Mammary epithelial cell (primary cell): ENCODE results near the gene CCDC39.

ENCODE experiments used
- CTCF ChIP-seq, 2 donors: IDR thresholded peaks in 1 of 2; conservative IDR thresholded peaks in 1 of 2; 2 replicates each; pipeline ENCODE4 v1.5.1; 2011 to 2012; ENCODE audit warnings: inconsistent platforms in 2 of 2, low read length in 2 of 2, mild to moderate bottlenecking in 2 of 2, control low read depth in 1 of 2, low read depth in 1 of 2; ENCODE audit not compliant: insufficient read depth in 1 of 2; ENCODE audit errors: extremely low read depth in 1 of 2
- EZH2 ChIP-seq: IDR thresholded peaks from 2 replicates; pipeline ENCODE4 v1.6.1; 2012; ENCODE audit warnings: low read length, inconsistent platforms, borderline replicate concordance

DNA sequence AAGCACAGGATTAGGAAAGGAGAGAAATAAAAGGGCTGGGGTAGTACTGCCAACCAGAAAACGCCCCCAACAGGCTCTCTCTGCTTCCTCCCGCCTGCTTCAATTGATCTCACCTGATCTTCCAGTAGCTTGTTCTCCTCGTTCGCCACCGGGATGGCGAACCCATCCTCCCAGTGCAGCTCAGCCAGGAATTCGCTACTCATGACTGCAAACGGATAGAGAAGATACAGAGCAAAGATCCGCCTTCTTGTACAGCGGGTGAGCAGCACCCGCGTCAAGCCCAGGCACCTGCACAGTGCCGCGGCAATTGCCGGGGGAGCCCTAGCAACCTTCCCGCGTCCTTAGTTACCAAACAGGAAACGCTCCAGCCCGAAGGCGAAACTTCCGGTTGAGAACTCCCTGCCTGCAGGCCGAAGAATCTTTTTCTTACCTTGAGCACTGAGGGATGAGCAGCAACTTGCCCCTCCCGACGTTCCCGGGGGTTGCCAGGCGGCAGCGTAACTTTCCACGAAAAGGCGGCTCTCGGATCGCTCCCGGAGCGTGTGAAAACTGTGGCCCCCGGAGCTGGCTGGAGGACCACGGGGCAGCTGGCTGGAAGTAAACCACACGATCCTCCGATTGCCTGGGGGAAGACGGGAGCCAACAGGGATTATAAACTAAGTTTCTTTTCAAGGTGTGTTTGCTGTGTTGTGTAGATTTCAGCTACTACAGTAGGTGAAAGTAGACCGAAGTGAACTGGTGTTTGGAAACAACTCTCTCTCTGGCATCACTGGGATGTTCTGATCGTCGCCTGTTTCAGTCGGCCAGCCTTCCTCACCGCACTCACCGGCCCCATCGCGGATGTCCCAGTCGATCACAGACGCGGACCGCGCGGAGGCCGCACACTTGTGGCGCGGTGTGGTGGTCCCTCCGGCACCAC, at the start of gene CCDC39:
- TF ChIP-seq CTCF (conservative IDR thresholded peaks at IDR 0.05 in 1 of 2, IDR thresholded peaks at IDR 0.05 in 1 of 2; ENCODE audit: extremely low read depth in 1 of 2, insufficient read depth in 1 of 2, low read depth in 1 of 2, low read length in 2 of 2) = no peak
- peak; percentile 24 for TF ChIP-seq EZH2
